AG08395 (cell line): ENCODE results near the gene VSIG2.

Experiments
- DNase-seq: peaks from one replicate; pipeline ENCODE4 v3.0.0; 2012; ENCODE audit warnings: mixed read lengths, low spot score

Gene VSIG2

DNA sequence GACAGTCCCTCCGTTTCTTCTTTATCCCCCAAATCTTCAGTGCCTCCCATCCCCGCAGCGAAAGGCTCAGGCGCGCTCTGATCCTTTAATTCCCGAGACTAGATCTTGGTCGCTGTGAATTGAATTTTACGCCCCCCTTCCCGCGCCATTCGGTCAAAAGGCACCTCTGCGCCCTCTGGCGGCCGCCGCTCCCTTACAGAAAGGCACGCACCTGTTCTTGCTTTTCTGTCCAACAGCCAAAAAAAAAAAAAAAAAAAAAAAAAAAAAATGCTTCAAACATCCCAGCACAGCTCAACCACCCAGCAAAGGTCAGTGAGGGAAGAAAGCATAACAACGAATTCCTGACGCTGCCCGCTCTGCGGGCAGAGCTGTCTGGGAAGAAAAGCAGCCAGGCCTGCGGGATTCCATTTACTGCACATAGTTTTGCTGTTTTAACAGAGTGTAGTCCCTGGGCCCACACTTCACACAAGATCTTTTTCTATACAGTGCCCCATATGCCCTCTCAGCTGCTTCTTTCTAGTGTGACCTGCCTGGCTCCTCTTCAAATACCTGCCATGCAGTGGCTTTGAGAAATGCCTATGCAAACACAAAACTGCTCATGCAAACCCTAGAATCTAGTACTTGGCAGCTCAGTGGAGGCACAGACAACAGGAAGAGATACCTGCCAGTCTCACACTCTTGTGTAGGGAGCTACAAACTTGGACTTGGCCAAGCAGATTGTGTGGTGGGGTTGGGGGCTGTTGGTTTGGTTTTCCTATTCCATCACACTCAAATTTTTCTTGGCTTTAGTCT is 11.3 kb upstream of the VSIG2 start:
- peak; percentile 61 for DNase-seq

DNA sequence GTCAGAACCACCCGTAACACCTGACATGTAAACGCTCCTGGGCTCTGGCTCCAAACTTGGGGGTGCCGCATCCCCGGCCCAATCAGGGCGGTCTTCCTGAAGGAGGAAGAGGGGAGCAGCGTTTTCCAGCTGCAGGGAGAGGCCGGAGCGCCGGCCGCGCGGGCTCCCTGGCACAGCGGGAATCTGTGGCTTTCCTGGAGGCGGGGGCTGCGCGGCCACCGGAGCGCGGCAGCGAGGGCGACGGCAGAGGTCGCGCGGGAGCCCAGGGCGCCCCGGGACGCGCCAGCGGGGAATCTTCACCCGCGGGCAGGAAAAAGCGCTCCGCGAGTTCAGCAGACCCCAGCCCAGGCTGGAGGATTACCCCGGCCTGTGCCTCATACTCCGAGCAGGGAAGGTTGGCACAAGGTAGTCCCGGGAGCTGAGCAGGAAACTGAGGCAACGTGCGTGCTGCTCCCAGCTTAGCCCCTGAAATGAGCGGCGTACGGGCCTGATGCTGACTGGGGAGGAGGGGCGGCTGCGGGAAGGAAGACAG is 10.6 kb upstream of the VSIG2 start:
- DNase-seq: no peak

- DNase-seq: no peak
Observed at GRCh38 chr11:124762105-124762623, 10.1 kb upstream of the VSIG2 start, which contains the start of gene ESAM. Gene ESAM, minus strand, starts transcription at chr11:124762290. Its CDS starts 136 bp downstream, at chr11:124762154.

DNA sequence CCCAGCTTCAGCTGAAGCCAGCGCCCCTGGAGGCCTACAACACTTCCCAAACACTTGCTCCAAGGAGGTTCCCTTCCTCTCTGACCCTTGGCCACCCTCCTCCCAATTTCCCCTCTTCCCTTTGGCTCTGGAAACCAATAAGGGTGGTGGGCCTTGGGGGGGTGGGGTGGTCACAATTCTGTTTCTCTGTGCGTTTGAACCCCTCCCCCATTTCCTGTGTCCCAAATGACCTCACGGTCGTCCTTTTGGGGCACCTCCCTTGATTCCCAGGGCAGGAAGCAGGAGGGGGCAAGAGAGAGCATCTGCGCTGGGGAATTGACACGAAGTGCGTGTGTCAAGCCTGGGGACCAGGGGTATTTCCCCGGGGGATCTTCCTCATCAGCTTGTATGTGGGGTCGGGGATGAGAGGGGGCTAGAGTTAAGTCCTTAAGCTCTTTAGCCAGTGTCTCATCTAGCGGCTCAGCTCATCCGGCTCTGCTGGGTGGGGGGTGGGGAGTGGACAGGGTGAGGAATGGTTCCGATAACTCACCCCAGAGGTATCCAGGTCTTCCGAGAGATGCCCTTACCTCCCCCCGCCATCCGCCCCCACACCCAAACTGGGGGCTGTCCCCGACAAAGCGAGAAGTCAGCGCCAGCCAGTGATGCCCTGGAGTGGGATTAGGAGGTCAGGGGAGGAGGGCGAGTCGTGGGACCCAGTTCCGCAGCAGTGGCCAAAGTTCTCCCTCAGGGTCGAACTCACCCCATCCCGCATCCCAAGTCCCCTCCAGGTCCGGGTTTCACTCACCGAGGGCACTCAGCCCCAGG is 9.4 kb upstream of the VSIG2 start:
- no peak for DNase-seq

DNA sequence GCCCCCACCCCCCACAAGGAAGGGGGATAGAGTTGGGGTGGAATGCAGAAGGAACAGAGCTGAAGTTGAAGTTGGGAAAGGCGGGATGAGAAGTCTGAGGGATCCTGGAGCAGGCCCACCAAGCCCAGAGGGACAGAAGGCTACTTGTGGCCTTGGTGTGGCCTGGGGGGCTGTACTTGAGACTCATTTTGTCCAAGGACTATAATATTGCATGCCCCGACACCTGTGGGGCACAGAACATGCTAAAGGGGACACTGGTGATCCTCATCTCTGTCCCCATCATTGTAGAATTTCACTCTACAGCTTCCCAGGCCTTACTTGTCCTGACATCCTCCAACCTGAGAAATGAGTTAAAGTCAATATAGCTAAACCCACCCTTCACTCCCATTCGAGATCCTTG is 8.8 kb upstream of the VSIG2 start:
- no peak for DNase-seq

DNA sequence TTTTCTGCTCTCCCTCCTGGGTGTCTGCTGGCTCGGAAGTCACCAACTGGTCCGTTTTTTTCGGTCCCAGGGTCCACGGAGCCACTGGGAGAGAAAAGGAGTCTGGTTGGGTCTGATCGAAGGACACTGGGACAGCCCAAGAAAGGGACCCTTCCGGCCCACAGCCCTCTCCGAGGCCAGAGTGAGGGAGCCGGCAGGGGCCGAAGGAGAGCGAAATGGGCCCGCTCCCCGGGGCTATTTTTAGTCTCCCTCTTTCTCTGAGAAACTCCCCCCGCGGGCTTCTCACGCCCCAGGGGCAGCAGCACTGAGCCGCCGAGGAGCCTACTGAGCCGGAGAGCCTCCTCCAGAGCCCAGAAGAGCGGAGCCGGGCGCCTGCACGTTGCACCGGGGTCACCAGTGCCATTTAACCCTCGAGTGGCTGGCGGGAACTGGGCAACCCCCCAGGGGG is 8.2 kb upstream of the VSIG2 start:
- DNase-seq: no peak

DNA sequence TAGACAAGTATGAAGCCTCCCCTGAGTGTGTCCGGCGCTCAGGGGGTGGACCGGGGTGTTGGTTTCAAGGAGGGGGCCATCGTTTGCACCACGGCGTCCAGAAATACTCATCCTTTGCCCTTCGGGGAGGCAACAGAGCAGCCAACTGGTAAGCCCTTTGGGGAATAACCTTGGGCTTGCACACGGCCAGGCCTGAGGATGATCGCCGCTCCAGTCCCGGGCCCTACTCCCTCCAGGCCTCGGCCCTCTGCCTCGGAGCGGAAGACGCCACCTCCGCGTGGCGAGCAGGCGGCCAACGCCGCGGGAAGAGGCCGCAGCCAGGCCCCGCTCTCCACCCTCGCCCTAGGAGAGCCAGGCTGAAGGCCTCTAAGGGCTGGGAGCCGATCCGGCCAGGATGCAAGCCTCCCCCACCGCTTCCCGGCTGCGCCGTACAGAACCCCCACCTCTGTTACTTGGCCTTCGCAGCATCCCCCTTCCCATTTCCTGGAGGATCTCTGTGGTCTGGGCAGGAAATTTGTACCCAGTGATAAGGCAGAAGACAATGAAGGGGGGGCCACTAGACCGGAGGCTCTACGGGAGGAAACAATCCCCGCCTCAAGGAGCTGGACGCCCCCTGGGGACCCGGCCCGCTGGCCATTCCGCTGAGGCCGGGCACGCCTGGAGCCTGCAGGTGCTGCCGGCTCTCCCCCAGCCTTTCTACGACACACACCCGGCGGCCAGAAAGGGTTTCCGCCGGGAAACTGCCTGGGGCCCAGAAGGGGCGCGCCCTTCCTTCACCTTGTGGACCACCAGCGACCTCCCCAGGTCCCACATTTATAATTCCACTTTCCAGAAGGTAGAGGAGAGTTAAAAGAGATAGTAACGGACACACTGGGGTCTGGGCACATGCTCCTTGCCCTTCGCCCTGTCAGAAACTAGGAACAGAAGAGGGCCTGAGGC is 7.5 kb upstream of the VSIG2 start:
- no peak for DNase-seq

- peak; percentile 68 for DNase-seq
Observed at GRCh38 chr11:124758355-124759265, 6.6 kb upstream of the VSIG2 start.

DNA sequence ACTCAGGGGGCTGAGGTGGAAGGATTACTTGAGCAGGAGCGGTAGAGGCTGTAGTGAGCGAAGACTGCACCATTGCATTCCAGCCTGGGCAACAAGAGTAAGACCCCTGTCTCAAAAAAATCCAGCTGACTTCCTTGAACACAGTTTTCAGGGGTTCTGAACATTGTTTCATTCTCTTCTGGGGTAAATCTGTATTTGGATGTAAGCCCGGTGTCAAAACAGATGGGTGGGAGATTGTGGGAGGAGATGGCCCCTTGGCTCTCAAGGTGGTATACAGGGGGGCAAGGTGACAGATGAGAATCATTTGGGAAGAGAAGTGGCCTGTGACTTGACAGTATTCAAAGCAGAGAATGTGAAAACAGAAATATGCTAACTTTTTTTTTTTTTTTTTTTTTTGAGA is 5.3 kb upstream of the VSIG2 start:
- DNase-seq: no peak

- no peak for DNase-seq
Observed at GRCh38 chr11:124756753-124757227, 4.7 kb upstream of the VSIG2 start.

- no peak for DNase-seq
Observed at GRCh38 chr11:124756033-124756752, 4.1 kb upstream of the VSIG2 start.

GRCh38 chr11:124754710-124755109 is 2.7 kb upstream of the VSIG2 start:
- no peak for DNase-seq

DNA sequence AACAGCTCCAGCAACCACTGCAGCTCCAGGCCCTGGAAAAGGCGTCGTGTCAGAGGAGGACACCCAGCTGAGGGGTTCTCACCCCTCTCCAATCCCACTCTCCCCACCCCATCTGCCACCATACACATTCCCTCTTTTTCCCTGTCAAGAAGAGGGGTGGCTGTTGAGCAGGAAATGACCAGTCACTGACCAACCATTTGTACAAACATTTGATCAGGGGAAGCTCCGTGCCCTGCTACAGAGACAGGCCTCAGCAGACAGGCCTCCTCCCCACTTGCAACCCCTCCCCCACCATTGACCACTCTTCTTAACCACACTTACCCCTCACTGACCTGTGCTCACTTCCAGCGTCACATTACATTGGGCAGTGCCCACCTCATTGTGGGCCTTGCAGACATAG is 2.3 kb upstream of the VSIG2 start:
- no peak for DNase-seq

GRCh38 chr11:124753624-124754023 is 1.6 kb upstream of the VSIG2 start:
- no peak for DNase-seq

- DNase-seq: no peak
Observed at GRCh38 chr11:124753205-124753604, 1.1 kb upstream of the VSIG2 start.

DNA sequence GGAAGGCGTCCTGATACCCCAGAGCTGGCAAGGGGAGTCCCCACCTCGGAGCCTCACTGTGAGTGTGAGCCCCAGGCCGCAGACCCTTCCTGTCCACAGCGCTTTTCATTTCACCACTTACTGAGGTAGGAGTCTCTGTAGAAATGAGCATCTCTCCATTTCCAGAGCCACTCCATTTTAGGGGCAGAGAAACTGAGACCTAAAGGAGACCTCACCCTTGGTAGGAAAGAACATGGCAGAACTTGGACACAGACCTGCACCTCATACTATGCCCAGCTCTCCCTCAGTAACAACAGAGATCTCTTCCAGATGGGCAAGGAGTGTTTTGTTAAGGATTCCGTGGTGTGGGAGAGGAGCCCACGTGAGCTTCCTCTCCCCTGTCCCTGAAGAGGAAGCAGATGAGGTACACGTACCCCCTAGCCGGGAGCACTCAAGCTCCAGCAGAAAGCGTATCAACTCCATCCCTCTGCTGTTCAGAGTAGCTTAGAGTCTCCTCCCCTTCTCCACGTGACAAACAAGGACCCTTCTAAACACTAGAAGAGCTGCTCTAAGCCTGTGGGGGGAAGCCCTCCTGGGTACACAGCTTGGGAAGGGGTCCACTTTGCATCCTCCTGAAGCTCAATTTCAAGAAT is 532 bp upstream of the VSIG2 start:
- DNase-seq: no peak

DNA sequence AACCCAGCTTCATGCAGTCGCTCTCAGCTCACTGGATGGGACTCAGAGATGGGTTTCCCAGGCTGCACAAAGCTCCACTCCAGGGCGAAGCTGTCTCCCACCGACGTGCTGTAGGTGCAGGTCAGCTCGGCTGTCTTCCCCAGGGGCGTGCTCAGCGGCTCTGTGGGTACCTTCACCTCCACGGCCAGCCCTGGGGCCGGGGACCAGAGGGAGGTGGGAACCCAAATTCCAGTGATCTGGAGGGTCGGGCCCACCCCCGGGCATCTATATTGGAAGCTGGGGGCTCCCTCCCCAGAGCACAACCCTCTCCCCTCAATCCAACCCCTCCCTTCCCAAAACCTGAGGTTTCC is 689 bp downstream of the VSIG2 start:
- no peak for DNase-seq

- DNase-seq: no peak
Observed at GRCh38 chr11:124749912-124750311, 2.1 kb downstream of the VSIG2 start.
